Activated CD8-positive, alpha-beta T cell treated with anti-CD3 and anti-CD28 coated beads for 36 hours (primary cell): ENCODE measurements around the gene C10orf90. TPM values are rescaled to one million over a fixed set of nuclear protein-coding genes. Genes with fewer than 3 reads are reported as not detected.

Experiments
- ATAC-seq: fragments of 200-7000 bp; cut with Tn5 transposase; one replicate; pipeline ENCODE4 v1.10.0; 2021; ENCODE audit warnings: mild to moderate bottlenecking, moderate library complexity
- CTCF ChIA-PET: fragments of 350-600 bp; sonication (Branson Sonifier 250); formaldehyde crosslinking; loops from one replicate; lab custom pipeline; 2021; ENCODE audit warnings: antibody characterized with exemption; lab: Charles Lee
- POLR2A ChIA-PET: fragments of 350-600 bp; sonication (Branson Sonifier 250); formaldehyde crosslinking; loops from one replicate; lab custom pipeline; 2021; ENCODE audit warnings: antibody characterized with exemption; lab: Charles Lee
- DNase-seq: peaks from one replicate; pipeline ENCODE4 v3.0.0-alpha.2; 2020
- H3K27ac Mint-ChIP-seq: one replicate; pipeline ENCODE4 v1.8.0; 2021; ENCODE audit warnings: mild to moderate bottlenecking, mixed read lengths
- H3K27me3 Mint-ChIP-seq: one replicate; pipeline ENCODE4 v1.8.0; 2021; ENCODE audit warnings: mixed read lengths
- H3K36me3 Mint-ChIP-seq: one replicate; pipeline ENCODE4 v1.8.0; 2021; ENCODE audit warnings: low read depth, mixed read lengths
- H3K4me1 Mint-ChIP-seq: one replicate; pipeline ENCODE4 v1.8.0; 2021; ENCODE audit warnings: low read depth, mixed read lengths
- H3K4me3 Mint-ChIP-seq: one replicate; pipeline ENCODE4 v1.8.0; 2021; ENCODE audit warnings: mild to moderate bottlenecking, moderate library complexity, mixed read lengths
- H3K9me3 Mint-ChIP-seq: one replicate; pipeline ENCODE4 v1.8.0; 2021; ENCODE audit warnings: mixed read lengths
- CTCF ChIP-seq: fragments of 200-600 bp; IDR thresholded peaks from one replicate; pipeline ENCODE4 v1.8.0; 2022; ENCODE audit warnings: antibody characterized with exemption, mild to moderate bottlenecking
- intact Hi-C: fragments of 100-400 bp; cut with micrococcal nuclease; formaldehyde crosslinking; loops from one replicate; pipeline ENCODE4 v1.10.0; 2022
- total RNA-seq, 2 experiments: library from RNA; stranded (reverse); gene quantifications; one replicate each; pipeline ENCODE4 v1.2.3, GENCODE V29; 2021

The C10orf90 gene
- total RNA-seq, 2 experiments from 2014 or later = not detected

- POLR2A ChIA-PET = no interaction called here
- no peak for ATAC-seq
- intact Hi-C loops = no loop called here
- no peaks in the 10 kb centered on the region for H3K4me1 Mint-ChIP-seq
- no peak overlapping the region for H3K27ac Mint-ChIP-seq
- H3K36me3 Mint-ChIP-seq = no peaks in the 10 kb centered on the region
- H3K4me3 Mint-ChIP-seq = no peak overlapping the region
- no peak for TF ChIP-seq CTCF
- peaks cover 2% of the 10 kb centered on the region for H3K9me3 Mint-ChIP-seq
- no peak for DNase-seq
- H3K27me3 Mint-ChIP-seq = no peaks in the 10 kb centered on the region
- CTCF ChIA-PET = no interaction called here
Observed at GRCh38 chr10:126491476-126491875, 179.0 kb downstream of the C10orf90 start.

GRCh38 chr10:126481181-126481580 lies 189.3 kb downstream of the C10orf90 start:
- intact Hi-C loops = no loop called here
- no peak for TF ChIP-seq CTCF
- ChIA-PET POLR2A (no interaction called here), CTCF (no interaction called here)
- no peak for DNase-seq
- Mint-ChIP-seq H3K4me1 (no peaks in the 10 kb centered on the region), H3K4me3 (no peak overlapping the region), H3K27ac (no peak overlapping the region), H3K27me3 (no peaks in the 10 kb centered on the region), H3K9me3 (no peaks in the 10 kb centered on the region), H3K36me3 (no peaks in the 10 kb centered on the region)
- ATAC-seq = no peak

GRCh38 chr10:126480648-126481047 lies 189.8 kb downstream of the C10orf90 start:
- H3K27ac Mint-ChIP-seq = no peak overlapping the region
- no peaks in the 10 kb centered on the region for H3K36me3 Mint-ChIP-seq
- ATAC-seq = no peak
- no peak for DNase-seq
- CTCF ChIA-PET = no interaction called here
- no peaks in the 10 kb centered on the region for H3K4me1 Mint-ChIP-seq
- POLR2A ChIA-PET = no interaction called here
- intact Hi-C loops = no loop called here
- no peak for TF ChIP-seq CTCF
- H3K9me3 Mint-ChIP-seq = no peaks in the 10 kb centered on the region
- no peak overlapping the region for H3K4me3 Mint-ChIP-seq
- H3K27me3 Mint-ChIP-seq = no peaks in the 10 kb centered on the region

GRCh38 chr10:126479280-126479895 lies 191.1 kb downstream of the C10orf90 start:
- Mint-ChIP-seq H3K27me3 (no peaks in the 10 kb centered on the region), H3K4me1 (no peaks in the 10 kb centered on the region), H3K27ac (no peak overlapping the region), H3K36me3 (no peaks in the 10 kb centered on the region), H3K9me3 (no peaks in the 10 kb centered on the region), H3K4me3 (no peak overlapping the region)
- ATAC-seq = no peak
- CTCF ChIA-PET = interaction anchor here (1.2 kb wide), 1 partner anchor 21 kb away, joined by 3 read pairs; no protein-coding TSS in a partner anchor
- TF ChIP-seq CTCF = no peak
- POLR2A ChIA-PET = no interaction called here
- no peak for DNase-seq
- intact Hi-C loops = no loop called here

- ChIA-PET POLR2A (no interaction called here), CTCF (no interaction called here)
- no peaks in the 10 kb centered on the region for H3K9me3 Mint-ChIP-seq
- H3K27me3 Mint-ChIP-seq = no peaks in the 10 kb centered on the region
- H3K36me3 Mint-ChIP-seq = no peaks in the 10 kb centered on the region
- TF ChIP-seq CTCF = no peak
- H3K27ac Mint-ChIP-seq = no peak overlapping the region
- intact Hi-C loops = no loop called here
- ATAC-seq = no peak
- H3K4me3 Mint-ChIP-seq = no peak overlapping the region
- H3K4me1 Mint-ChIP-seq = no peaks in the 10 kb centered on the region
- DNase-seq = no peak
Observed at GRCh38 chr10:126478546-126478945, 191.9 kb downstream of the C10orf90 start.
